OCI-LY7 (cell line): ENCODE data around the gene SPTB. TPM values are rescaled to one million over a fixed set of nuclear protein-coding genes. Genes with fewer than 3 reads are reported as not detected.

ENCODE experiments used
- BruUV-seq: library from RNA; stranded (reverse); fragments of 400-500 nt; replicated peaks from 2 replicates; lab custom pipeline; 2021; lab: Mats Ljungman, UMichigan
- CTCF ChIA-PET: fragments of 300-600 bp; sonication (Branson Sonifier 250); formaldehyde crosslinking; loops from one replicate; lab custom pipeline; 2022; ENCODE audit warnings: antibody characterized with exemption; ENCODE audit not compliant: unreplicated experiment; lab: Charles Lee
- POLR2A ChIA-PET: fragments of 300-600 bp; sonication (Branson Sonifier 250); formaldehyde crosslinking; loops from one replicate; lab custom pipeline; 2022; ENCODE audit warnings: antibody characterized with exemption; lab: Charles Lee
- DNase-seq: peaks from one replicate; pipeline ENCODE4 v3.0.0-alpha.2; 2015; ENCODE audit warnings: low spot score
- H2AFZ ChIP-seq: fragments of 200-600 bp; sonication (generic), shearing (Covaris generic); 2 replicates; pipeline ENCODE4 v1.6.1; 2014; ENCODE audit warnings: mild to moderate bottlenecking, antibody characterized with exemption, low read length, moderate library complexity
- H3K27ac ChIP-seq: fragments of 200-600 bp; sonication (generic); 2 replicates; pipeline ENCODE4 v1.5.1; 2014; ENCODE audit warnings: mixed run types, low read depth, mild to moderate bottlenecking, moderate library complexity, low read length, inconsistent platforms; ENCODE audit not compliant: poor library complexity, severe bottlenecking
- H3K36me3 ChIP-seq: fragments of 200-600 bp; sonication (generic); 2 replicates; pipeline ENCODE4 v1.6.1; 2014; ENCODE audit warnings: mild to moderate bottlenecking, antibody characterized with exemption, low read length, moderate library complexity, mixed read lengths; ENCODE audit not compliant: insufficient read depth
- H3K4me1 ChIP-seq: fragments of 200-600 bp; sonication (generic); 2 replicates; pipeline ENCODE4 v1.5.1; 2014; ENCODE audit warnings: mild to moderate bottlenecking, low read length; ENCODE audit not compliant: insufficient read depth, poor library complexity, severe bottlenecking
- H3K4me2 ChIP-seq: fragments of 200-600 bp; sonication (generic); 2 replicates; pipeline ENCODE4 v1.6.1; 2014; ENCODE audit warnings: mild to moderate bottlenecking, low read length
- H3K4me3 ChIP-seq: fragments of 200-600 bp; sonication (generic); 2 replicates; pipeline ENCODE4 v1.5.1; 2014; ENCODE audit warnings: mild to moderate bottlenecking, low read depth, low read length; ENCODE audit not compliant: poor library complexity, severe bottlenecking
- H3K79me2 ChIP-seq: fragments of 200-600 bp; sonication (generic); 2 replicates; pipeline ENCODE4 v1.6.1; 2016; ENCODE audit warnings: low read depth, mild to moderate bottlenecking, low read length, moderate library complexity, mixed read lengths; ENCODE audit not compliant: insufficient read depth
- H3K9me2 ChIP-seq: fragments of 200-600 bp; sonication (generic); 2 replicates; pipeline ENCODE4 v1.6.1; 2016; ENCODE audit warnings: mild to moderate bottlenecking, low read length, mixed read lengths; ENCODE audit not compliant: insufficient read depth
- H3K9me3 ChIP-seq: fragments of 200-600 bp; sonication (generic); 2 replicates; pipeline ENCODE4 v1.6.1; 2014; ENCODE audit warnings: mild to moderate bottlenecking, mixed run types, low read length, mixed read lengths
- H4K20me1 ChIP-seq: fragments of 200-600 bp; sonication (generic); 2 replicates; pipeline ENCODE4 v1.6.1; 2014; ENCODE audit warnings: mild to moderate bottlenecking, antibody characterized with exemption, low read length, moderate library complexity, mixed read lengths; ENCODE audit not compliant: insufficient read depth
- EZH2phosphoT487 ChIP-seq: fragments of 200-600 bp; sonication (generic); IDR thresholded peaks from 2 replicates; pipeline ENCODE4 v1.6.1; 2018; ENCODE audit warnings: low read depth, borderline replicate concordance, mild to moderate bottlenecking, mixed run types, antibody characterized with exemption, low read length, moderate library complexity, mixed read lengths
- intact Hi-C: fragments of 100-400 bp; cut with micrococcal nuclease; formaldehyde crosslinking; loops from one replicate; pipeline ENCODE4 v1.10.0; 2022; ENCODE audit not compliant: unreplicated experiment
- total RNA-seq, 2 experiments: library from RNA; depleted of rRNA in 1 of 2; stranded (reverse); fragments of >200 nt in 1 of 2; shearing (Covaris generic) in 1 of 2; gene quantifications; 2 replicates each; pipeline ENCODE4 v1.2.3, GENCODE V29; 2014 to 2022
- TF ChIP-seq, protein P1 (sequence below): fragments of 200-600 bp; sonication (generic); conservative IDR thresholded peaks from 2 replicates; pipeline ENCODE4 v1.5.1; 2014; ENCODE audit warnings: mild to moderate bottlenecking, antibody characterized with exemption, low read length, moderate library complexity, mixed read lengths

SPTB gene
- total RNA-seq, 2 experiments from 2014 or later = not detected

DNA sequence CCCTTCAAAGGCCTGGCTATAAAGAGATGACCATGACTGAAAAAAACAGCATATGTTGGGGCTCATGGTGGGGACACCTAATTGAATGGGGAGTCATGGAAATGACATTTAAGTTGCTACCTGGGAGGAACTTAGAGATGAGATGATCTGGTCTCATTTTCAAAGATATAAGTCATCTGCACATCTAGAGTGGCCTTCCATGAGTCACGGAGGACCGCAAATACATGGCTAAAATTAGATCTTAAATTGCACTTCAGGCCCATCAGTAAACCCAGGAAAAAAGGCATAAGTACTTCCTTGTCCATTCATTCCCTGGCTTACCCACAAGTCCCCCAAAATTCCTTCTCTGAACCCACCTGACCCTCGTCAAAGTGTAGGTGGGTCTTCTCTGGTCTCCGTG lies 53.4 kb downstream of the SPTB start:
- Histone ChIP-seq H3K79me2 (no peaks in the 10 kb centered on the region), H3K4me1 (no peaks in the 10 kb centered on the region), H4K20me1 (no peaks in the 10 kb centered on the region), H3K27ac (no peak overlapping the region), H3K9me3 (no peaks in the 10 kb centered on the region), H3K4me2 (no peak overlapping the region), H2AFZ (no peak overlapping the region), H3K4me3 (no peak overlapping the region), H3K9me2 (no peaks in the 10 kb centered on the region), H3K36me3 (no peaks in the 10 kb centered on the region)
- DNase-seq = no peak
- ChIA-PET CTCF (no interaction called here), POLR2A (no interaction called here)
- no TSS peak for BruUV-seq
- intact Hi-C loops = no loop called here
- TF ChIP-seq, protein P1, sequence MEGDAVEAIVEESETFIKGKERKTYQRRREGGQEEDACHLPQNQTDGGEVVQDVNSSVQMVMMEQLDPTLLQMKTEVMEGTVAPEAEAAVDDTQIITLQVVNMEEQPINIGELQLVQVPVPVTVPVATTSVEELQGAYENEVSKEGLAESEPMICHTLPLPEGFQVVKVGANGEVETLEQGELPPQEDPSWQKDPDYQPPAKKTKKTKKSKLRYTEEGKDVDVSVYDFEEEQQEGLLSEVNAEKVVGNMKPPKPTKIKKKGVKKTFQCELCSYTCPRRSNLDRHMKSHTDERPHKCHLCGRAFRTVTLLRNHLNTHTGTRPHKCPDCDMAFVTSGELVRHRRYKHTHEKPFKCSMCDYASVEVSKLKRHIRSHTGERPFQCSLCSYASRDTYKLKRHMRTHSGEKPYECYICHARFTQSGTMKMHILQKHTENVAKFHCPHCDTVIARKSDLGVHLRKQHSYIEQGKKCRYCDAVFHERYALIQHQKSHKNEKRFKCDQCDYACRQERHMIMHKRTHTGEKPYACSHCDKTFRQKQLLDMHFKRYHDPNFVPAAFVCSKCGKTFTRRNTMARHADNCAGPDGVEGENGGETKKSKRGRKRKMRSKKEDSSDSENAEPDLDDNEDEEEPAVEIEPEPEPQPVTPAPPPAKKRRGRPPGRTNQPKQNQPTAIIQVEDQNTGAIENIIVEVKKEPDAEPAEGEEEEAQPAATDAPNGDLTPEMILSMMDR = no peak
- no peak for TF ChIP-seq EZH2phosphoT487

DNA sequence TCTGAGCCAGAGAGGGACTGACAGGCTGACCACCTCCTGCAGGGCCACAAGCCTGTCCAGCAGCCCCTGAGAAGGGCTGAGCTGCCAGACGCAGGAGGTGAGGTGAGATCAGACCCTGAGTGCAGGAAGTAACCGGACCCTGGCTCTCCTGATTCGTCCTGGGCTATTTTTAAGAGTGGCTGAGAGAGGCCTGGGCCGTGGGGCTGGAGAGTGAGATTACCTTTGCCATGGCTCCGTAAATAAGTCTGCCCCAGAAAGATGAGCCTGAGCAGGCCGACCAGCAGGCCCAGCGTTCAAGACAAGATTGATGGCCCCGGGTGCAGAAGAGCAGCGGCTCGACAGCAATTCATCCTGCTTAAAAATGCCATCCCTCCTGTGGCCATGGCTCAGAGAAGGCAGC lies 54.2 kb downstream of the SPTB start:
- TF ChIP-seq, protein P1 = no peak
- no peak for TF ChIP-seq EZH2phosphoT487
- H3K4me1 ChIP-seq = no peaks in the 10 kb centered on the region
- DNase-seq = no peak
- H3K27ac ChIP-seq = no peak overlapping the region
- no peaks in the 10 kb centered on the region for H3K36me3 ChIP-seq
- H4K20me1 ChIP-seq = no peaks in the 10 kb centered on the region
- intact Hi-C loops = no loop called here
- no peak overlapping the region for H3K4me3 ChIP-seq
- H3K9me3 ChIP-seq = no peaks in the 10 kb centered on the region
- H3K9me2 ChIP-seq = no peaks in the 10 kb centered on the region
- no TSS peak for BruUV-seq
- H3K4me2 ChIP-seq = no peak overlapping the region
- no peak overlapping the region for H2AFZ ChIP-seq
- CTCF ChIA-PET = no interaction called here
- POLR2A ChIA-PET = no interaction called here
- H3K79me2 ChIP-seq = no peaks in the 10 kb centered on the region

DNA sequence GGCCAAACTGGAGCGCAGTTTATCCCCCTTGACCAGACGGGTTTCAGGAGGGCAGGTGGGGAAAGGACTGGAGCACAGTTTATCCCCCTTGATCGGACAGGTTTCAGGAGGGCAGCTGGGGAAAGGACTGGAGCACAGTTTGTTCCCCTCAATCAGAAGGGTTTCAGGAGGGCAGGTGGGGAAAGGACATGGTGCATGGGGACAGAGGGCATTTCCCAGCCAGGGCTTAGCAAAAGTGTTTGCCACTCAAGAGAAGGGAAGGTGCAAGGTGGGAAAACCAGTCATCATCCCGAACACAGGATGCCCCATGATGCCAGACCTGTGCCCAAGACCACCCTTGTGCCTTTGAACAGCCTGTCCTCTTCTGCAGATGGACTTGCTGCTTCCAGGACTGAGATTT lies 54.7 kb downstream of the SPTB start:
- intact Hi-C loops = no loop called here
- no peak overlapping the region for H3K4me3 ChIP-seq
- H3K36me3 ChIP-seq = no peaks in the 10 kb centered on the region
- no TSS peak for BruUV-seq
- H3K9me3 ChIP-seq = no peaks in the 10 kb centered on the region
- no peaks in the 10 kb centered on the region for H3K4me1 ChIP-seq
- no peaks in the 10 kb centered on the region for H4K20me1 ChIP-seq
- no peak overlapping the region for H3K27ac ChIP-seq
- TF ChIP-seq EZH2phosphoT487 = no peak
- TF ChIP-seq, protein P1 = no peak
- no peak overlapping the region for H3K4me2 ChIP-seq
- CTCF ChIA-PET = no interaction called here
- POLR2A ChIA-PET = no interaction called here
- H3K9me2 ChIP-seq = no peaks in the 10 kb centered on the region
- no peaks in the 10 kb centered on the region for H3K79me2 ChIP-seq
- no peak for DNase-seq
- H2AFZ ChIP-seq = no peak overlapping the region
